Globus pallidus (tissue), 1 donor: ENCODE data around the gene PKN1.

Experiments
- DNase-seq: peaks from one replicate; pipeline ENCODE4 v3.0.0-alpha.2; 2015; ENCODE audit warnings: low spot score

The PKN1 gene

DNA sequence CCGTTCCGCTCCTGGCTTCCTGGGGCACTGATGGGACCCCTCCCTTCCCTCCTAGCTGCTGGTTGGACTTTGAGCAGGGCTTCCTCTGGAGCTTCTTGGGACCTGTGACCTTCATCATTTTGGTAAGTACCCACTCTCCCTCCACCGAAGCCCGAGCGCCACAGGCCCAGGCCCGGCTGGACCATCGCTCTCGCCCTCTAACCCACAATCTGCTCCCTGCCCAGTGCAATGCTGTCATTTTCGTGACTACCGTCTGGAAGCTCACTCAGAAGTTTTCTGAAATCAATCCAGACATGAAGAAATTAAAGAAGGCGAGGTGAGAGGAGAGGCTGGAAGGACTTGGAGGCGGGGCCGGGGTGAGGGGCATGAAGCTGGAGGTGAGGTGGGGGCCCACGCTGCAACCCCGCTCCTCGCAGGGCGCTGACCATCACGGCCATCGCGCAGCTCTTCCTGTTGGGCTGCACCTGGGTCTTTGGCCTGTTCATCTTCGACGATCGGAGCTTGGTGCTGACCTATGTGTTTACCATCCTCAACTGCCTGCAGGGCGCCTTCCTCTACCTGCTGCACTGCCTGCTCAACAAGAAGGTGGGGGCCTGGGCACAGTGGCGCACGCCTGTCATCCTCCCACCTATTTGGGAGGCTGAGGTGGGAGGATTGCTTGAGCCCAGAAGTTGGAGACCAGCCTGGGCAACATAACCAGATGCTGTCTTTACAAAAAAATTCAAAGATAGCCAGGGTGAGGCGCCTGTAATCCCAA is 26.3 kb upstream of the PKN1 start:
- DNase-seq: no peak

DNA sequence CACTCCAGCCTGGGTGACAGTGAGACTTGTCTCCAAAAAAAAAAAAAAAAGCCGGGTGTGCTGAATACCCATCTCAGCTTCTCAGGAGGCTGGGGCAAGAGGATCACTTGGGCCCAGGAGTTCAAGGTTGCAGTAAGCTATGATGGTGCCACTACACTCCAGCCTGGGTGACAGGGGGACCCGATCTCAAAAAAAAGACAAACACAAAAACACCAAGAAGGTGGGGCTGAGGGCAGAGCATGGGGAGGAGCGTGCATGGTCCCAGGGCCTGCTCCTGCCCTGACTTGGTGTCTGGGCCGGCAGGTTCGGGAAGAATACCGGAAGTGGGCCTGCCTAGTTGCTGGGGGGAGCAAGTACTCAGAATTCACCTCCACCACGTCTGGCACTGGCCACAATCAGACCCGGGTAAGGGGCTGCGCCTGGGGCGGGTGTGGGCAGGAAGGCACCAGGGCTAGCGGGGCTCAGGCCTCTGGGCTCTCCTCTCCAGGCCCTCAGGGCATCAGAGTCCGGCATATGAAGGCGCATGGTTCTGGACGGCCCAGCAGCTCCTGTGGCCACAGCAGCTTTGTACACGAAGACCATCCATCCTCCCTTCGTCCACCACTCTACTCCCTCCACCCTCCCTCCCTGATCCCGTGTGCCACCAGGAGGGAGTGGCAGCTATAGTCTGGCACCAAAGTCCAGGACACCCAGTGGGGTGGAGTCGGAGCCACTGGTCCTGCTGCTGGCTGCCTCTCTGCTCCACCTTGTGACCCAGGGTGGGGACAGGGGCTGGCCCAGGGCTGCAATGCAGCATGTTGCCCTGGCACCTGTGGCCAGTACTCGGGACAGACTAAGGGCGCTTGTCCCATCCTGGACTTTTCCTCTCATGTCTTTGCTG is 25.3 kb upstream of the PKN1 start:
- no peak for DNase-seq

DNA sequence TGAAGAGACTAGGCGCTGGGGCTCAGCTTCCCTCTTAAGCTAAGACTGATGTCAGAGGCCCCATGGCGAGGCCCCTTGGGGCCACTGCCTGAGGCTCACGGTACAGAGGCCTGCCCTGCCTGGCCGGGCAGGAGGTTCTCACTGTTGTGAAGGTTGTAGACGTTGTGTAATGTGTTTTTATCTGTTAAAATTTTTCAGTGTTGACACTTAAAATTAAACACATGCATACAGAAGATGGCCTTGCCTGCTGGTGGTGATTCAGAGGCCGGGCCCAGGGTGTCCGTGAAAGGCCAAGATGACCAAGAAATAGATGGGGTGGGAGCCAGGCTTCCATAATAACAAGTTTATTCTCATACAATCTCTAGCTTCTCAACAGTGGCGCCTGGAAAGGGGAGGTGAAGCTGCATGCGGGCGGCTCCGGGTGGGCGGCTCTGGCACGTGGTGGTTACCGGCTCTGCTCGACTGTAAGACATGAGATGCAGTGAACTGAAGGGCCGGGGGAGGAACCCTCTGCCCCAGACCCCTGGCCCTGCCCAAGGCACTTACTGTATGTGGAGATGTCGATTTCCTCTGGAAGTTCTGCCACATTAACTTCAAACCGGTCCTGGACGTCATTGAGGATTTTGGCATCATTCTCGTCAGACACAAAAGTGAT is 24.5 kb upstream of the PKN1 start:
- DNase-seq: no peak

DNA sequence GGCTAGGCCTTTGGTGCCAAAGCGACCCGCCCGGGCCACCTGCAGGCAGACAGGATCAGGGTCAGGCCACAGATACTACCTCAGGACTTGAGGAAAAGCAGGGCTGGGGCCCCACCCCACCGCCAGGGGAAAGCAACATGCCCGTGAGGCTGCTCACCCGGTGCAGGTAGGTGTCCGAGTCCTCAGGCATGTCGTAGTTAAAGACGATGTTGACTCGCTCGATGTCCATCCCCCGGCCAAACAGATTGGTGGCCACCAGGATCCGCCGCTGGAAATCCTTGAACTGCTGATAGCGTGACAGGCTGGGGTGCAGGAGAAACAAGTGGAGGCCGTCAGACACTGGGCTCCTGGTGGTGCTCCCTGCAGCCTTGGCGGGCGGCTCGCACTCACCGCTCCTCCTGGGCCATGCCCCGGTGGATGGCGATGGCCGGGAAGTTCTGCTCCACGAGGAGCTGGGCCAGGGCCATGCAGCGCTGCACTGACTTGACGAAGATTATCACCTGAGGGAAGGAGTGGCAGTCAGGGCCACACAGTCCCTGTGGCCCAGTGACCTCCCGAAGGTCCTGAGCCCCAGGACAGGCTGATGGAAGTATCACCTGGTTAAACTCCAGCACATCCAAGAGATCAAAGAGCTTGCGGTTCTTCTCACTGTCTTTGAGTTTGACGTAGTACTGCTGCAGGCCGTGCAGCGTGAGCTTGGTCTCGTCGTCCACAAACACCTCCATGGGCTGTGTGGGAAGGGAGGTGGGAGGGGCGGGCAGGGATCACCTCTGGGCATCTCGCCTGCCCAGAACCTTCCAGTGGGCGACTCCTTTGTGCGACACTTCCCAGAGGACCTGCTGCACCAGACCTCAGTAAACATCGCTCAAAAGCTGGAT is 23.7 kb upstream of the PKN1 start:
- no peak for DNase-seq

DNA sequence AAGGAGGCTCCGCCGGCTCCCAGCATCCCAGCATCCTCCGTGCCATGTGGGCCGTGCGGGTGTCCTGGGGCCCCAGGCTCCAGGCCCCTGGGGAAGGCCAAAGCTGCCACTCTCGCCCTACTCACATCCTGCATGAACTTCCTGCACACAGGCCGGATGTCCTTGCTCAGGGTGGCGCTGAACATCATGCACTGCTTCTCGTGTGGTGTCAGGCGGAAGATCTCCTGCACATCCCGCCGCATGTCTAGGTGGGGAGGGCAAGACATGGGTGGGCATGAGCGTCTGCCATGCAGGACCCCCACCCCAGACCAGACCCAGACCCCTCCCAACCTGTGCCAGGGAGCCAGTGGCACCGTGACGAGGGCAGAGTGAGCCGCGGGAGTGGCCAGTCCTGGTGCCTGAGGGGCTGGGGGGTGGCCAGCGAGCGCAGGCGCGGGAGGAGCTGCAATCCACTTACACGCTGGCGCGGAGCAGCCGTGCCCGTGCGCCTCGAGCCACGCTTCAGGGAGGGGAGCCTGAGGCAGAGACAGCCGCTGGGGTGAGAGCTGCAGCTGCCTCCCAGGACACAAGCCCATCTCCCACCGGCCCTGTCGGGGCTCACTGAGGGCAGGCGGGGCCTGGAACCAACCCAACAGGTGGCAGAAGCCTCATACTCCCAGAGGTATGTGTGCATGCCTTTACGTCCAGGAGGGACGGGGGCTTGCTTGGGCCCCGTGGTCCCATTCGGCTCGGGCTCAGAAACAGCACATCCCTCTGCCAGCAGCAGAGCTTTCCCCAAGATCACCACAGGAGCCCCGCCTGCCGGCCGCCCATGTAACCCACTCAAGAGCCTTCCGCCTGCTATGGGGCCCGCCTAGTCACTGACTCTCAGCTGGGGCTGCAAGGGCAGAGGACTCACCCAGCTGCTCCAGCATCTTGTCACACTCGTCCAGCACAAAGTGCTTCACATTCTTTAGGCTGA is 22.7 kb upstream of the PKN1 start:
- no peak for DNase-seq

DNA sequence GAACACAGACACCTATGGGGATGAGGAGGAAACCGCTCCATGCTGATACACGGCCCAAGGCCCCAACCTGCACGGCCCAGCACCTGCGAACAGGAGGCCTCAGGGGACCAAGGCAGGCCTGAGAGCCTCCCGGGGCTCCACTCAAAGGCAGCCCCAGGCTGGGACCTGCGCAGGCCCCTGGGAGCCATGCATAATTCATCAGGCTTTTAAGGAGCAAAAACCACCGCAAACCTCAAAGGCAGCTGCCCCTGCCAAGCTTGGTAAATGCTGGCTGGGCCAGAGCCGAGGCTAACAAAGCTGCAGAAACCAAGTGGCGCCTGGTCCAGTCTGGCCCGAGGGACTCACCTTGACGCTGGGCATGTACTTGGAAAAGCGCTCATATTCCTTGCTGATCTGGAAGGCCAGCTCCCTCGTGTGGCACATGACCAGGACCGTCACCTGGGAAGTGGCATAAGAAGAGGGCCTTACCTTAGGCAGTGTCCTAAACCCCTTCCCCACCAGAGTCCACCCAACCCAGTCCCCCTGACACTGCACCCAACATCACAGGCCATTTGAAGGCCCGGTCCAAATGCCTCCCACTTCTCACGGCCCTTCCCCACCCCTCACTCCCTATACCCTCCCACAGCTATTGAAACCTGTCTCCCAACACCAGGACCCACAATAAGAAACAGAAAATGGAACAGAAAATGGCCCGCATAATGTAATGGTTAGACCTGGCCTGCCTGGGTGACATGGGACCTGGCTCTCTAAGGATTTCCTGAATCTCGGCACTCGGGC is 21.8 kb upstream of the PKN1 start:
- DNase-seq: no peak

DNA sequence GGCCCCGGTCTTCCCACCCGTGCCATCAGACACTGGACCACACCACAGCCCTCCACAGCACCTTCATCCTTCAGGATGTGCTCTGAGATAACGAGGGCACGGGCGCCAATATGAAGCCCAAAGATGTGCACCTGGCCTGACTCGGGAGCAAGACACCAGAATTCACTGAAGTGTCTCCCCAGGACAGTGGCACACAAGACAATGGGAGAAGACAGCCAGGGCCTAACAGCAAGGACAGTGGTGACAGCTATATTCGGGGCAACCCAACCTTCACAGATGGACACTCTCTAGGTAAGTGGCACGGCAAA is 21.2 kb upstream of the PKN1 start:
- no peak for DNase-seq

DNA sequence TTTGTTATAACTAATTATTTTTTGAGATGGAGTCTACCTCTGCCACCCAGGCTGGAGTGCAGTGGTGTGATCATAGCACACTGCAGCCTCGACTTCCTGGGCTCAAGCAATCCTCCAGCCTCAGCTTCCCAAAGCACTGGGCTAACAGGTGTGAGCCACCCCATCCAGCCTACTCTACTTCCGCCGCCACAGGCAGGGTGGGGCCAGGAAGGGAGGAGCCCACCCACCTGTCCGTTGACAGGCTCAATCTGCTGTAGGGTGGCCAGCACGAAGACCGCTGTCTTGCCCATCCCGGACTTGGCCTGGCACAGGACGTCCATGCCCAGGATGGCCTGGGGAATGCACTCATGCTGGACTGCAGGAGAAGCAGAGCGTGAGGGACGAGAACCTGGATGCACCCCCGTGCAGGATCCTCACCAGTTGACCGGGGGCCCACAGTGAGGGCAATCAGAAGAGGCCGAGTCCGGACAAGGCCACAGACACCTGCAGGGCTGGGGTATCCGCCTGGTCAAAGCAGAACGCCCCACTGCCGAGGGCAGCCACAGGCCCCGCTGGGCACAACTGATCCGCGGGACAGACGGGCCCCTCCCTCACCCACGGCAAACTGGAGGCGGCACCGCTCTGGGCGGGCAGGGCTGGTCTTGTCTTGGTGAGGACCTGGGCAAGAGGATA is 20.6 kb upstream of the PKN1 start:
- no peak for DNase-seq

DNA sequence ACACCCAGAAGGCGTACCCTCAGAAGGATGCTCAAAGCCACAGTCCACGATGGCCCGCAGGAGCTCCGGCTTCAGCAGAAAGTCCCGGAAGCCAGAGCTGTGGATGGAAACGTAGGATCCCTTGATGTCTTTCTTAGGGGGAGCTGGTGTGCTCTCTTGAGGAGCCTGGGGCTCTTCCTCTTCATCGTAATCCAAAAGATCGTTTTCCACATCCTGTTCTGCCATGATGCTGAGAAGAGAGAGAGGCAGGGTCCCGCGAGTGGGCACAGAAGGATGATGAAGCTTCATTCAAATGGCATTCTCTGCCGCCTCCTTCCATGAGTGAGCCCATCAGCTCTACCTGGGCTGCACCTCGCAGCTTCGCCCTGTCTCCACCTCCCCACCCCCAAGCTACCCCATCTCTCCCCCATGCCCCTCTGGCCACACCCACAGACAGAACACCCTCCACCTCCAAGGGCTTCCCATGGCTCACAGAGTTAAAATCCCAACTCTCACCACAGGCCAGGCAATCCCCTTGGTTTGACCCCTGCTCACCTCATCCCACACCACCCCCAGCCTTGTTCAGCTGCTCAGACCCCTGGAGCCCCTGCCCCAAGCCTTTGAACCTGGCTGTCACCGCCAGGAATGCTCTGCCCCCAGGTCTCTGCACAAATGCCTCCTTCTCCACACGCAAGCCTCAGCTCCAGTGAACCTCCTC is 20.0 kb upstream of the PKN1 start:
- no peak for DNase-seq

DNA sequence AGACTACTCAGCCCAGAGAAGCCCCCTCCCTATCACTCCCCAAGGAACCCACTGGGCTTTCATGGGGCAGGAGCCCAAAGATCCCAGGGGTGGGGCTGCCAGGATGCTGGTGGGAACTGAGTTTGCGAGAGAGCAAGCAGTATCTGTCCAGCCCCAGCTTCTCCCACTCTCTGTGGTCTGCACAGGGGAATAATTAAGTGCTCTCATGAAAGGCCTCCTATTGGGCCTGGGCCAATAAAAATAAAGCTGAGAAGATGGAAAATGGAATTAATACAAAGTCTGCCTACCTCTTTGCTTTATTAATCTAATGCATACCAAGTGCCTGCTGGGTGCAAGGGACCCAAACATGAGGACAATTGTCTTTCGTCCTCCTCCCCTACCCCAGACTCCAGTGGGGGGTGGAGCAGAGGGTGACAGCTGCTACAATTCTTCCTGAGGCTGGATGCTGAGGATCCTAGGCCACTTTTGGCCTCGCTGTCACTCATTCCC is 19.4 kb upstream of the PKN1 start:
- DNase-seq: no peak

DNA sequence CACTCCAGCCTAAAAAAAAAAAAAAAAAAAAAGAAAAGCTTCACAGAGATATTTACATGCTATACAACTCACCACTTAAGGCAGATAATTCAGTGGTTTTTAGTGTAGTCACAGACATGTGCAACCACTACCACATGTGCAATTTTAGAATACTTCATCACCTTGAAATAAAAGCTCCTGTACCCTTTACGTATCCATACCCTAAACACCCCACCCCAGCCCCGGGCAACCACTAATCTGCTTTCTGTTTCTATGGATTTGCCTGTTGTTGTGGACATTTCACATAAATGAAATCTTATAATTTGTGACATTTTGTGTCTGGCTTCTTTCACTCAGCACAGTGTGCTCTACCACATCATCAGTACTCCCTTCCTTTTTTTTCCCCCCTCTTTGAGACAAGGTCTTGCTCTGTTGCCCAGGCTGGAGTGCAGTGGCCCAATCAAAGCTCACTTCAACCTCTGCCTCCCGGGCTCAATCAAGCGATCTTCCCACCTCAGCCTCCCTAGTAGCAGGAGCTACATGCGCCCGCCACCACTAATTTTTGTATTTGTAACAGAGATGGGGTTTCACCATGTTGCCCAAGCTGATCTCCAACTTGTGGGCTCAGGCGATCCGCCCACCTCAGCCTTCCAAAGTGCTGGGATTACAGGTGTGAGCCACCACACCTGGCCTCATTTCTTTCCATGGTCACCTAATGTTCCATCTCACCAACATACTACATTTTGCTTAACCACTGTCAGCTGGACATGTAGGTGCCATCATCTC is 18.0 kb upstream of the PKN1 start:
- DNase-seq: no peak

DNA sequence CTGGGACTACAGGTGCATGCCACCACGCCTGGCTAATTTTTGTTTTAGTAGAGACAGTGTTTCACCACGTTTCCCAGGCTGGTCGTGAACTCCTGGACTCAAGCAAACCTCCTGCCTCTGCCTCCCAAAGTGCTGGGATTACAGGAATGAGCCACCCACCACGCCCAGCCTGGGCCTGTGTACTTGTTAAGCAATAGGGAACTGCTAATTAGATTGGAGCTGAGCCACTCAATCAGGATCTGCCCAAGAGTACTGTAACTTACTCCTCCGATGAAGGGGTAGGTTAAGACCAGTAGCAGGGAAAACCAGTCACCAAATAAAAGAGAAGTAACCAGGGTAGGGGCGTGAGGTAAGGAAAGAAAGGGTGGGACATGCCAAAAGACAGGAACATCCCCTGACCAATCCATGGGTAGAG is 16.3 kb upstream of the PKN1 start:
- DNase-seq: no peak

DNA sequence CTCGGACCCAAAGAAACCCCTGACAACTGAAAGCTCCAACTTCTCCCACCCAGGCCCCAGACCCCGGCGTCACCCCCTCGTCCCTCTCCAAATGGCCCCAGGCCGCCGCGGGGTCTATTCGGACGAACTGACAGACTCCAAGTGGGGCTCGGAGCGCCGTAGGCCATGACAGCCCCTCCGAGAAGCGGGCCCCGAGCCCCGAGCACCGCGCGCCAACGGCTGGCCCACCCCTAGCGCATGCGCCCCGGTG is 14.3 kb upstream of the PKN1 start:
- no peak for DNase-seq

DNA sequence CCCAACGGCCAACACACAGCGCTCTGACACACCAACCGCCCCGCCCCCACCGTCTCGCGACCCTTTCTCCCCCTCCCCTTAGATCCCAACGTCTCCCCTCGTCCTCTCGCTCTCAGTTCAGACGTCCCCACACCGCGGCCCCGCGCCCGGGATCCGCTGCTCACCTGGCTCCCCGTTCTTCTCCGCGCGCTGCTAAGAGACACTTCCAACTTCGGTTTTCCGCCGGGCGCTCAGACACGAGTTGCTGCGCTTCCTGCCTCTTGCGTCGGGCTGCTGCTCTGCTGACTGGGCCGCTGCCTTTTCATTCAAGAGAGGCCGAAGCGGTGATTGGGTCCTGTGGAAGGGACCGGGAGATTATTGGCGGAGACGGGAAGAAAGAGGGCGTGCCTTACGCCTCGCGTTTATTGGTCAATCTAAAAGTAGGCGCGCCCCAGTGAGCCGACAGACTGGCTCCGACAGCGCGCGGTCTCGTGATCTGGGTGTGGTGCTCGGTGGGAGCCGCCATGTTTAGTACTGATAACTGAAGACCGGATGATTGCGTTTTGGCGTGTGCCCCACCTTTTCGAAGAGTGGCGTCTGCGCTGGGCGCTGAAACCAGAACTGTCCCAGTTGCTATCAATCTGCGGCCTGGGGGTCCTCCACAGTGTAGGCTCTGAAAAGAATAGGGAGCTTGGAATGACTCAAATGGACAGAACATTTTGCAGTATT is 13.8 kb upstream of the PKN1 start, which contains the start of gene DDX39A:
TSS of gene DDX39A (minus strand) at position 236 of the 708 bp plus-strand sequence. CDS start 6,121 bp downstream, outside the sequence.
- DNase-seq: peak; percentile 99

DNA sequence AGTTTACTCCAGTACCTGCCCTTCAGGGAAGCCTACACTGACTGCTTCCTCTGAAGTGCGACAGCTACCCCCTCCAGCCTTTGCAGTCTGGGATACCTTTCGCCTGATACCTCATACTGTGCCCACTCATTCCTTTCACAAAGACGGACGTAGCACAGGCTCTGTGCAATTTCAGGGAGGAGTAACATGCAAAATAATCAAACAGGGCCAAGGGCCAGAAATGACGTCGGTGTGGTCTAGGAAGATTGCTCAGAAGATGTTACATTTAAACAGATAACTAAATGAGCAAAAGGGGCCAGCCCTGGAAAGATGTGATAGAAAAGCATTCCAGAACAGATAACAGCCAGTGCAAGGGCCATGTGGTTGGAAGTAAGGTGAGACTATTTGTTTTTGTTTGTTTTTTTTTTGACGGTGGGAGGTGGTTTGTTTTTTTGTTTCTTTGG is 7.4 kb upstream of the PKN1 start:
- DNase-seq: no peak

DNA sequence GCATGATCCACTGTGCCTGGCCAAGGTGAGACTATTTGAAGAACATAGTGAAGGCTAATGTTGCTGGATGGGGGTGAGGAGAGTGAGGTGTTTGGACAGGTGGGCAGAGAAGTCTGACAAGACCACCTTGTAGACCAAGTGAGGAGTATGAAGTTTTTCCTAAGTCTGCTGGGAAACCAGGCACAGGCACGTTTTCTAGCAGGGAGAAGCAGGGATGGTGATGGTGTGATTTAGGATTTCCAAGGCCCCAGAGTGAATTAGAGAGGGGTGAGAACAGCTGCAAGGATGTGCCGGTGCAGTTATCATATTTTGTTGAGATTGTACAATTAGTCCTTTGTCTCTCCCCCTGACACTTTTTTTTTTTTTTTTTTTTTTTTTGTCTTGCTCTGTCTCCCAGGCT is 5.6 kb upstream of the PKN1 start:
- DNase-seq: no peak

DNA sequence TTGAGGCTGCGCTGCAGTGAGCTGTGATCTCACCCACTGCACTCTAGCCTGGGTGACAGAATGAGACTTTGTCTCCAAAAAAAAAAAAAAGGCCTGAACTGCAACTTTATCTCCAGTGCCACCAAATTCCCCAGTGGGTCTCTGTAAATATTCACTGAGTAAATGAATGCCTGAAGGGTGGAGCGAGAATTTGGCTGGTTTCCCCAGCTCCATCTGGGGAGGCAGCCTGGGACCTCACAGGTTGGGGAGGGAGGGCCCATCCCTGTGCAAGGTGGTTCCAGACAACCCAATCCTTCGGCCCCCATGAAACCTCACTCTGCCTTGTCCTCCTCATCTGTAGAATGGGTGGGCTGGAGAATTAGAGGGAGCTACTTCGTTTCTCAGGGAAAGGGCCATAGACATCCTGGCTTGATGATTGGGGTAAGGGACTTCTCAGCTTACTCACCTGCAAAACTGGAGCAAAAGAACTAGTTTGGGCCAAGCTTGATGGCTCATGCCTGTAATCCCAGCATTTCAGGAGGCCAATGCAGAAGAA is 4.2 kb upstream of the PKN1 start:
- no peak for DNase-seq
